ENCODE results near the gene STK39.

The STK39 gene

DNA sequence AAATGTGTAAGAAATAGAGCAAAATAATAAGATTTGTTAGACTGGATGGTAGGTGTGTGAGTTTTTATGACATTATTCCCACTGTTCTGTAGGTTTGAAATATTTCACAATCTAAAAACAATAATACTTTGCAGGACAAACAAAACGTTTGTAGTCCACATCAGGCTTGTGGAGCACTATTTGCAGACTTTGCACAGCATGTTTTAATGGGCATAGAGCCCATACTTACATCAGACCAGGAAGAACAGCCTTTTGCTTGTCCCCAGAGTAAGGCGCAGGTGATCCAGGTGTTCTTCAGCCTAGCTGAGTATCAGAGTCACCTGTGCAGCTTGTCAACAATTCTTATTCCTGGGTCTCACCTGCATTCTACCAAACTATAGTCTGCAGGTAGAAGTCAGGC lies 9.1 kb upstream of the STK39 start:
- no peaks in the 10 kb centered on the region for H3K27me3 ChIP-seq (ENCODE audit: insufficient read depth, poor library complexity, severe bottlenecking)
- no peak for DNase-seq (ENCODE audit: low read depth in 1 of 2, low spot score in 1 of 2)

DNA sequence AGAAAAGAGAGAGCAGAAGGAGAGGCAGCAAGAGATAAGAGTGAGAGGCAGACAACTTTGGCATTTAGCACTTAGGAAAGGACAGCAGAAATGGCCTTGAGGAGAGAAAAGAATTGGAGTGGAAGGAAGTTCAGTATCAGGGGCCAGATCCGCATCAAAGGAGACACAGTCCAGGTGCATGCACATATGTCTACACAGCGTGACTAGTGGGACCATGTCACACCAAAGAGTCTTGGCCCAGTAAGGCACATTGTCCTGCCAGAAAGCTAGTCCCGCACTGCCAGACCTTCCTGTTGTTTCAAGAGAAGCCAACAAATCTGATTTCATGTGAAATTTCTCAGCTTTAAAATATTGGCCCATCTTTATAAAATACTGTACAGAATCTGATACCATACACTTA lies 8.5 kb upstream of the STK39 start:
- H3K27ac ChIP-seq (replicated peaks), result no peak overlapping the region
- DNase-seq (ENCODE audit: low read depth in 1 of 2, low spot score in 1 of 2), result no peak
- no peak overlapping the region for H3K4me3 ChIP-seq (replicated peaks; ENCODE audit: insufficient read depth, low read length)
- no peaks in the 10 kb centered on the region for H3K27me3 ChIP-seq (ENCODE audit: insufficient read depth, poor library complexity, severe bottlenecking)
- no peak for TF ChIP-seq GABPA (IDR thresholded peaks at IDR 0.05; ENCODE audit: low read depth)
- no peak for TF ChIP-seq SPI1 (IDR thresholded peaks at IDR 0.05; ENCODE audit: borderline replicate concordance, low read depth)
- TF ChIP-seq POLR2AphosphoS5 (IDR thresholded peaks at IDR 0.05; ENCODE audit: low read depth), result no peak
- no peak for TF ChIP-seq CTCF (IDR thresholded peaks at IDR 0.05; ENCODE audit: insufficient read depth, low read length)

More for the DNA sequence above, 9.1 kb upstream of the STK39 start:
- no peak overlapping the region for H3K27ac ChIP-seq (replicated peaks)
- no peak for TF ChIP-seq CTCF (IDR thresholded peaks at IDR 0.05; ENCODE audit: insufficient read depth, low read length)
- no peak overlapping the region for H3K4me3 ChIP-seq (replicated peaks; ENCODE audit: insufficient read depth, low read length)

GRCh38 chr2:168255103-168255502 lies 7.7 kb upstream of the STK39 start:
- DNase-seq (ENCODE audit: low read depth in 1 of 2, low spot score in 1 of 2), result no peak
- Histone ChIP-seq H3K27ac (replicated peaks) (no peak overlapping the region), H3K27me3 (ENCODE audit: insufficient read depth, poor library complexity, severe bottlenecking) (no peaks in the 10 kb centered on the region), H3K4me3 (replicated peaks; ENCODE audit: insufficient read depth, low read length) (no peak overlapping the region)
- no peak for TF ChIP-seq POLR2AphosphoS5 (IDR thresholded peaks at IDR 0.05; ENCODE audit: low read depth)
- no peak for TF ChIP-seq REST (IDR thresholded peaks at IDR 0.05; ENCODE audit: insufficient replicate concordance, low read depth)
- TF ChIP-seq GABPA (IDR thresholded peaks at IDR 0.05; ENCODE audit: low read depth), result no peak
- no peak for TF ChIP-seq CTCF (IDR thresholded peaks at IDR 0.05; ENCODE audit: insufficient read depth, low read length)
- no peak for TF ChIP-seq SPI1 (IDR thresholded peaks at IDR 0.05; ENCODE audit: borderline replicate concordance, low read depth)

- TF ChIP-seq REST (IDR thresholded peaks at IDR 0.05; ENCODE audit: insufficient replicate concordance, low read depth) (no peak), SPI1 (IDR thresholded peaks at IDR 0.05; ENCODE audit: borderline replicate concordance, low read depth) (no peak), CTCF (IDR thresholded peaks at IDR 0.05; ENCODE audit: insufficient read depth, low read length) (no peak)
- H3K27ac ChIP-seq (replicated peaks), result no peak overlapping the region
Measured at GRCh38 chr2:168254158-168254935, 7.0 kb upstream of the STK39 start.

More at GRCh38 chr2:168254158-168254935, 7.0 kb upstream of the STK39 start:
- no peak for DNase-seq (ENCODE audit: low read depth in 1 of 2, low spot score in 1 of 2)
- H3K27me3 ChIP-seq (ENCODE audit: insufficient read depth, poor library complexity, severe bottlenecking), result no peaks in the 10 kb centered on the region
- H3K4me3 ChIP-seq (replicated peaks; ENCODE audit: insufficient read depth, low read length), result no peak overlapping the region

Measured in HL-60 (cell line).